ENCODE data around the gene KLK3. TPM values are rescaled to one million over a fixed set of nuclear protein-coding genes. Genes with fewer than 3 reads are reported as not detected.

Gene KLK3
- total RNA-seq, 1 experiment from 2014 or later = not detected

DNA sequence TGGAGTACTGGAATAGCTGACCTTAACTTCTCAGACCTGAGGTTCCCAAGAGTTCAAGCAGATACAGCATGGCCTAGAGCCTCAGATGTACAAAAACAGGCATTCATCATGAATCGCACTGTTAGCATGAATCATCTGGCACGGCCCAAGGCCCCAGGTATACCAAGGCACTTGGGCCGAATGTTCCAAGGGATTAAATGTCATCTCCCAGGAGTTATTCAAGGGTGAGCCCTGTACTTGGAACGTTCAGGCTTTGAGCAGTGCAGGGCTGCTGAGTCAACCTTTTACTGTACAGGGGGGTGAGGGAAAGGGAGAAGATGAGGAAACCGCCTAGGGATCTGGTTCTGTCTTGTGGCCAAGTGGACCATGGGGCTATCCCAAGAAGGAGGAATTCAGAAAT is 6.3 kb downstream of the KLK3 start:
- 0 out of 2 replicates have a peak, but pooled peaks cover 2% of the 10 kb centered on the region for H3K27me3 ChIP-seq (replicated peaks)
- H3K9me3 ChIP-seq (replicated peaks) = no peaks in the 10 kb centered on the region
- no peak overlapping the region for H3K4me3 ChIP-seq
- no peak overlapping the region for H3K27ac ChIP-seq
- H3K4me1 ChIP-seq (replicated peaks) = no peaks in the 10 kb centered on the region
- H3K36me3 ChIP-seq = no peaks in the 10 kb centered on the region
- DNase-seq (ENCODE audit: low read depth in 1 of 2, low spot score in 2 of 2) = no peak

DNA sequence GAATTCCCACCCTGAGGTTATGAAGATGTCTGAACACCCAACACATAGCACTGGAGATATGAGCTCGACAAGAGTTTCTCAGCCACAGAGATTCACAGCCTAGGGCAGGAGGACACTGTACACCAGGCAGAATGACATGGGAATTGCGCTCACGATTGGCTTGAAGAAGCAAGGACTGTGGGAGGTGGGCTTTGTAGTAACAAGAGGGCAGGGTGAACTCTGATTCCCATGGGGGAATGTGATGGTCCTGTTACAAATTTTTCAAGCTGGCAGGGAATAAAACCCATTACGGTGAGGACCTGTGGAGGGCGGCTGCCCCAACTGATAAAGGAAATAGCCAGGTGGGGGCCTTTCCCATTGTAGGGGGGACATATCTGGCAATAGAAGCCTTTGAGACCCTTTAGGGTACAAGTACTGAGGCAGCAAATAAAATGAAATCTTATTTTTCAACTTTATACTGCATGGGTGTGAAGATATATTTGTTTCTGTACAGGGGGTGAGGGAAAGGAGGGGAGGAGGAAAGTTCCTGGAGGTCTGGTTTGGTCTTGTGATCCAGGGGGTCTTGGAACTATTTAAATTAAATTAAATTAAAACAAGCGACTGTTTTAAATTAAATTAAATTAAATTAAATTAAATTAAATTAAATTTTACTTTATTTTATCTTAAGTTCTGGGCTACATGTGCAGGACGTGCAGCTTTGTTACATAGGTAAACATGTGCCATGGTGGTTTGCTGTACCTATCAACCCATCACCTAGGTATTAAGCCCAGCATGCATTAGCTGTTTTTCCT is 7.0 kb downstream of the KLK3 start:
- Histone ChIP-seq H3K9me3 (replicated peaks) (no peaks in the 10 kb centered on the region), H3K4me1 (replicated peaks) (no peaks in the 10 kb centered on the region), H3K4me3 (no peak overlapping the region), H3K36me3 (no peaks in the 10 kb centered on the region), H3K27ac (no peak overlapping the region), H3K27me3 (replicated peaks) (0 out of 2 replicates have a peak, but pooled peaks cover 4% of the 10 kb centered on the region)
- no peak for DNase-seq (ENCODE audit: low read depth in 1 of 2, low spot score in 2 of 2)

GRCh38 chr19:50869479-50869878 is 14.8 kb downstream of the KLK3 start:
- no peaks in the 10 kb centered on the region for H3K9me3 ChIP-seq (replicated peaks)
- no peak for DNase-seq (ENCODE audit: low read depth in 1 of 2, low spot score in 2 of 2)
- no peaks in the 10 kb centered on the region for H3K4me1 ChIP-seq (replicated peaks)
- H3K36me3 ChIP-seq = no peaks in the 10 kb centered on the region
- H3K4me3 ChIP-seq = no peak overlapping the region
- peaks cover 10% of the 10 kb centered on the region for H3K27me3 ChIP-seq (replicated peaks)
- no peak overlapping the region for H3K27ac ChIP-seq

DNA sequence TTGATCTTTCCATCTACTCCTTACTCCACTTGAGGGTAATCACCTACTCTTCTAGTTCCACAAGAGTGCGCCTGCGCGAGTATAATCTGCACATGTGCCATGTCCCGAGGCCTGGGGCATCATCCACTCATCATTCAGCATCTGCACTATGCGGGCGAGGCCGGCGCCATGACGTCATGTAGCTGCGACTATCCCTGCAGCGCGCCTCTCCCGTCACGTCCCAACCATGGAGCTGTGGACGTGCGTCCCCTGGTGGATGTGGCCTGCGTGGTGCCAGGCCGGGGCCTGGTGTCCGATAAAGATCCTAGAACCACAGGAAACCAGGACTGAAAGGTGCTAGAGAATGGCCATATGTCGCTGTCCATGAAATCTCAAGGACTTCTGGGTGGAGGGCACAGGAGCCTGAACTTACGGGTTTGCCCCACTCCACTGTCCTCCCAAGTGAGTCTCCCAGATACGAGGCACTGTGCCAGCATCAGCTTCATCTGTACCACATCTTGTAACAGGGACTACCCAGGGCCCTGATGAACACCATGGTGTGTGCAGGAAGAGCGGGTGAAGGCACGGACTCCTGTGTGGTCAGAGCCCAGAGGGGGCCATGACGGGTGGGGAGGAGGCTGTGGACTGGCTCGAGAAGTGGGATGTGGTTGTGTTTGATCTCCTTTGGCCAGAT is 15.8 kb downstream of the KLK3 start:
- H3K27me3 ChIP-seq (replicated peaks) = peaks cover 18% of the 10 kb centered on the region
- no peak overlapping the region for H3K27ac ChIP-seq
- no peaks in the 10 kb centered on the region for H3K4me1 ChIP-seq (replicated peaks)
- H3K4me3 ChIP-seq = no peak overlapping the region
- no peaks in the 10 kb centered on the region for H3K9me3 ChIP-seq (replicated peaks)
- no peaks in the 10 kb centered on the region for H3K36me3 ChIP-seq
- DNase-seq (ENCODE audit: low read depth in 1 of 2, low spot score in 2 of 2) = no peak

DNA sequence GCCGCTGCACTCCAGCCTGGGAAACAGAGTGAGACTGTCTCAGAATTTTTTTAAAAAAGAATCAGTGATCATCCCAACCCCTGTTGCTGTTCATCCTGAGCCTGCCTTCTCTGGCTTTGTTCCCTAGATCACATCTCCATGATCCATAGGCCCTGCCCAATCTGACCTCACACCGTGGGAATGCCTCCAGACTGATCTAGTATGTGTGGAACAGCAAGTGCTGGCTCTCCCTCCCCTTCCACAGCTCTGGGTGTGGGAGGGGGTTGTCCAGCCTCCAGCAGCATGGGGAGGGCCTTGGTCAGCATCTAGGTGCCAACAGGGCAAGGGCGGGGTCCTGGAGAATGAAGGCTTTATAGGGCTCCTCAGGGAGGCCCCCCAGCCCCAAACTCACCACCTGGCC is 18.3 kb downstream of the KLK3 start, which contains the start of gene KLK2:
KLK2 (plus strand) TSS at position 384 of the 400 bp plus-strand sequence. CDS start 35 bp downstream, outside the sequence.
- no peak within 1 kb of the TSS for H3K27ac ChIP-seq
- H3K4me3 ChIP-seq = no peak within 1 kb of the TSS
- H3K9me3 ChIP-seq (replicated peaks) = no peaks in the 10 kb centered on the region
- H3K36me3 ChIP-seq = no peaks in the 10 kb centered on the region
- DNase-seq (ENCODE audit: low read depth in 1 of 2, low spot score in 2 of 2) = no peak
- peaks cover 23% of the 10 kb centered on the region for H3K27me3 ChIP-seq (replicated peaks)
- H3K4me1 ChIP-seq (replicated peaks) = no peaks in the 10 kb centered on the region

GRCh38 chr19:50874211-50874610 is 19.5 kb downstream of the KLK3 start:
- Histone ChIP-seq H3K4me1 (replicated peaks) (no peaks in the 10 kb centered on the region), H3K4me3 (no peak overlapping the region), H3K9me3 (replicated peaks) (no peaks in the 10 kb centered on the region), H3K27me3 (replicated peaks) (peaks cover 23% of the 10 kb centered on the region), H3K27ac (no peak overlapping the region), H3K36me3 (no peaks in the 10 kb centered on the region)
- DNase-seq (ENCODE audit: low read depth in 1 of 2, low spot score in 2 of 2) = no peak

- peaks cover 23% of the 10 kb centered on the region for H3K27me3 ChIP-seq (replicated peaks)
- no peak for DNase-seq (ENCODE audit: low read depth in 1 of 2, low spot score in 2 of 2)
These were observed 21.2 kb downstream of the KLK3 start for GRCh38 chr19:50875795-50876422.

DNA sequence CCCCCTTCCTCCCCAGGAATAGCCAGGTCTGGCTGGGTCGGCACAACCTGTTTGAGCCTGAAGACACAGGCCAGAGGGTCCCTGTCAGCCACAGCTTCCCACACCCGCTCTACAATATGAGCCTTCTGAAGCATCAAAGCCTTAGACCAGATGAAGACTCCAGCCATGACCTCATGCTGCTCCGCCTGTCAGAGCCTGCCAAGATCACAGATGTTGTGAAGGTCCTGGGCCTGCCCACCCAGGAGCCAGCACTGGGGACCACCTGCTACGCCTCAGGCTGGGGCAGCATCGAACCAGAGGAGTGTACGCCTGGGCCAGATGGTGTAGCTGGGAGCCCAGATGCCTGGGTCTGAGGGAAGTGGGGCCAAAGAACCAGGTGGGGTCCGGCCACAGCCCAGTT is 21.7 kb downstream of the KLK3 start:
- no peak for DNase-seq (ENCODE audit: low read depth in 1 of 2, low spot score in 2 of 2)
- H3K27ac ChIP-seq = no peak overlapping the region
- H3K4me1 ChIP-seq (replicated peaks) = no peaks in the 10 kb centered on the region
- peaks cover 23% of the 10 kb centered on the region for H3K27me3 ChIP-seq (replicated peaks)
- H3K4me3 ChIP-seq = no peak overlapping the region
- no peaks in the 10 kb centered on the region for H3K36me3 ChIP-seq
- no peaks in the 10 kb centered on the region for H3K9me3 ChIP-seq (replicated peaks)

More at GRCh38 chr19:50875795-50876422, 21.2 kb downstream of the KLK3 start:
- Histone ChIP-seq H3K4me1 (replicated peaks) (no peaks in the 10 kb centered on the region), H3K9me3 (replicated peaks) (no peaks in the 10 kb centered on the region), H3K36me3 (no peaks in the 10 kb centered on the region), H3K27ac (no peak overlapping the region), H3K4me3 (no peak overlapping the region)

GRCh38 chr19:50877338-50877737 is 22.6 kb downstream of the KLK3 start:
- peaks cover 23% of the 10 kb centered on the region for H3K27me3 ChIP-seq (replicated peaks)
- no peaks in the 10 kb centered on the region for H3K9me3 ChIP-seq (replicated peaks)
- no peak overlapping the region for H3K4me3 ChIP-seq
- no peaks in the 10 kb centered on the region for H3K36me3 ChIP-seq
- no peak overlapping the region for H3K27ac ChIP-seq
- DNase-seq (ENCODE audit: low read depth in 1 of 2, low spot score in 2 of 2) = no peak
- H3K4me1 ChIP-seq (replicated peaks) = no peaks in the 10 kb centered on the region

GRCh38 chr19:50878851-50879250 is 24.1 kb downstream of the KLK3 start:
- H3K4me1 ChIP-seq (replicated peaks) = no peaks in the 10 kb centered on the region
- no peak overlapping the region for H3K27ac ChIP-seq
- H3K27me3 ChIP-seq (replicated peaks) = peaks cover 23% of the 10 kb centered on the region
- no peak for DNase-seq (ENCODE audit: low read depth in 1 of 2, low spot score in 2 of 2)
- H3K4me3 ChIP-seq = no peak overlapping the region
- H3K36me3 ChIP-seq = no peaks in the 10 kb centered on the region
- no peaks in the 10 kb centered on the region for H3K9me3 ChIP-seq (replicated peaks)

- H3K27me3 ChIP-seq (replicated peaks) = peaks cover 11% of the 10 kb centered on the region
These were observed 25.5 kb downstream of the KLK3 start for GRCh38 chr19:50880241-50880640.

DNA sequence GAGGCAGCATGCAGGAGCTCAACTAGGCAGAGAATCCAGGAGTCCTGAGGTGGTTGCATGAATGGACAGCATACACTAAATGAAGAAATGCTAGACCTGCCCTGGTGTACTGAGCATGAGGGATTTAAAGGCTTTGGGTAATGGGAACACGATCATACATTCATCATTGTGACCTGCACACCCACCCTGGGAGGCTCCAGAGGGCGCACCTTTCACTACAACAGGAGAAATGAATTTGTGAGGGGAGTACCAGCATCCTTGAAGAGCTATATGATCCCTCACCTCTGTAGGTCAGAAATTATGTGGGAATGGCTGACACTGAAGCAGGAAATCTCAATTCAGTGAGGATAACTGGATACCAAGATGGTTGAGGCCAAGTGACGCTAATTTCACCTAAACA is 27.5 kb downstream of the KLK3 start:
- no peak for DNase-seq (ENCODE audit: low read depth in 1 of 2, low spot score in 2 of 2)
- Histone ChIP-seq H3K9me3 (replicated peaks) (no peaks in the 10 kb centered on the region), H3K4me1 (replicated peaks) (no peaks in the 10 kb centered on the region), H3K27ac (no peak overlapping the region), H3K27me3 (replicated peaks) (no peaks in the 10 kb centered on the region), H3K4me3 (no peak overlapping the region), H3K36me3 (no peaks in the 10 kb centered on the region)

More at GRCh38 chr19:50880241-50880640, 25.5 kb downstream of the KLK3 start:
- no peak overlapping the region for H3K27ac ChIP-seq
- H3K4me3 ChIP-seq = no peak overlapping the region
- no peak for DNase-seq (ENCODE audit: low read depth in 1 of 2, low spot score in 2 of 2)
- H3K4me1 ChIP-seq (replicated peaks) = no peaks in the 10 kb centered on the region
- H3K36me3 ChIP-seq = no peaks in the 10 kb centered on the region
- no peaks in the 10 kb centered on the region for H3K9me3 ChIP-seq (replicated peaks)

- no peak for DNase-seq (ENCODE audit: low read depth in 1 of 2, low spot score in 2 of 2)
- Histone ChIP-seq H3K4me3 (no peak overlapping the region), H3K27ac (no peak overlapping the region), H3K4me1 (replicated peaks) (no peaks in the 10 kb centered on the region), H3K9me3 (replicated peaks) (no peaks in the 10 kb centered on the region), H3K36me3 (no peaks in the 10 kb centered on the region), H3K27me3 (replicated peaks) (no peaks in the 10 kb centered on the region)
These were observed 34.9 kb downstream of the KLK3 start for GRCh38 chr19:50889638-50890037.

Data from SJSA1 (cell line).